Activated CD4-positive, alpha-beta T cell treated with anti-CD3 and anti-CD28 coated beads, Interleukin-2, Interleukin-6, amounts not matched to agents 100 ng/mL and 50 ng/mL, durations not matched to agents 16 hours and 8 hours (primary cell): ENCODE data around the gene RNF220.
"Not testable (repeated sequence)": the region's sequence is repeated elsewhere in the genome, so short reads cannot be mapped to it uniquely, and the experiment has no call there.

Experiments
- DNase-seq: peaks from one replicate; pipeline ENCODE4 v3.0.0-alpha.2; 2020

RNF220 gene

DNA sequence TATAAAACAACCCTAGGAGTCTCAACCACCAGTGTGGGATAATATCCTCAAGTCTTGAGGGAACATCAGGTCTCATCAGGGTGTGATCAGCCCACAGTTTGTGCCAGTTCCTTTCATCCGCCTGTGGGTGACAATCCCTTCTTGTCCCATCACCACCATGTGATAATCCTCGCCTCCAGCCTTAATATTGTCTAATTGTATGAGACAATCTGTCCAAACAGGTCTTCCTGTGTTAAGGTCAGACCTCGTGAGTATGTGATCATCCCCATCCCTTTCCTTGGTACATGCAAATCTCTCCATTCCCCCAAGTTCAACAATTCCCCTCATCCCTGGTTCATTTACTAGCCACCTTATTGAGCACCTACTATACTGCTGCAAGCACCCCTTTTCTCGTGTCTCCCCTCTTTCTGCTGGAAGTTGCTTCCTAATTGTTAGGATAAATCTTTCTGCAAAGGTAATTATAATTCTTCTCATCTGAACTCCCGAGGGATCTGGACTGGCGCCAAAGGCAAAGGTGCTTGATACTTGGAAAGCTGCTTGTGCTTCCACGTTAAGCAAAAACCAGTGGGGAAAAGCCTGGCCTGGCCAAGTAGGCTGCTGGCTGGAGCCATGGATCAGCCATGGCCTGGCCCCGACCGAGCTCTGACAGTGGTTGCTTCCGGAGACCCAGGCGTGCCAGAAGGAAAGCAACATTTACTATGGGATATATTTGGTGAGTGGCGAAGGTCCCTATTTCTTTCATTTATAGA lies 92.5 kb downstream of the RNF220 start:
- DNase-seq = no peak

DNA sequence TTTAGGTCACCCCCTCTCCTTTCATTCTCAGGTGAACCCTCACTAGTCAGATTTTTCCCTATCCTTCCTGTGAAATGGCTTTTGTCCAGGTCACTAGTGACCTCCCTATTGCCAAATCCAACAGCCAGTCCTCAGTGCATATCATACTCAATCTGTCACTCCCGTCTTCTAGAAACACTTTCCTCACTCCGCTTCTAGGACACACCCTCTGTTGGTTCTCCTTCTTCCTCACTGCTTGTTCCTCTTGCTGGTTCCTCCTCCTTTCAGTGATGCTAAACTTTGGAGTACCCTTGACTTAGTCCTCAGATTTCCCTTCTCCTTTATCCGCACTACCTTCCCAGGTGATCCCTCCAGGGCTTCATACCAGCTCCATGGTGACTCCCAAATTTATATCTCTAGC lies 94.3 kb downstream of the RNF220 start:
- no peak for DNase-seq

DNA sequence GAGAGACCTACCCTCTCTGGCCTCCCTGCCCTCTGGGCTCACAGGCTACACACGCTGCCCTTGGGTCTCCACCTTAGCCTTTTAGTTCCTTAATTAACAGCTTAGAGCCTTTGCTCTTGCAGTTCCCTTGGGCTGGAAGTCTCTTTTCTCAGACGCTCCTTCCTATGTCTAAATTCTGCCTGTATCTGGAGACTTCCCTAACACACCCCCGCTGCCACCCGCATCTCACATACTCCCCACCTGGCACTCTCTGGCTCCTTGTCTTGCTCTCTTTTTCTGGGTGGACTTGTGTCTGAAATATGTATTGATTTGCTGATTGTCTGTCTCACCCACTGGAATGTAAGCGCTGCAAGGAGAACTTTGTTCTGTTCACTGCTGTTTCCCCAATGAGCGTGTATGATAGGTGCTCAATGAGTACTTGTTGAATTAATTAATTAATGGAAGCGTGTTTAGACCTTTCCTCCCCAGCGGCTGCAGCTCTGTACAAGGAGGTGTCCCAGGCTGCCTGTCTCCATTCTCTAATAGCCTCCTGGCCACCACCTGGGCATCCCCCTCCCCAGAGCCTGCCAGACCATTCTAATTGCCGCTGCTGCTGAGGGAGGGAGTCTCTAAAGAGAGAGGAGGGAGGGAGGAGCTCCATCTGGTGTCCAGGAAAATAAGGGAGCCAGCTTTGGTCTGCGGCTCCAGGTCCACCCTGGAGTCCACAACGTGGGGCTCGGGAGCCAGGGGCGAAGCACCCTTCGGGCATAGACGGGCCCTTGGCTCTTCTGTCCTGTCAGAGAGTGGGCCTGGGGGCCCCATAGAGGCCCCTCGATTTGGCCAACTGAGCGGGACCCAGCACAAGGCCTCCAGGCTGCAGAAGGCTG lies 95.4 kb downstream of the RNF220 start:
- DNase-seq = no peak

DNA sequence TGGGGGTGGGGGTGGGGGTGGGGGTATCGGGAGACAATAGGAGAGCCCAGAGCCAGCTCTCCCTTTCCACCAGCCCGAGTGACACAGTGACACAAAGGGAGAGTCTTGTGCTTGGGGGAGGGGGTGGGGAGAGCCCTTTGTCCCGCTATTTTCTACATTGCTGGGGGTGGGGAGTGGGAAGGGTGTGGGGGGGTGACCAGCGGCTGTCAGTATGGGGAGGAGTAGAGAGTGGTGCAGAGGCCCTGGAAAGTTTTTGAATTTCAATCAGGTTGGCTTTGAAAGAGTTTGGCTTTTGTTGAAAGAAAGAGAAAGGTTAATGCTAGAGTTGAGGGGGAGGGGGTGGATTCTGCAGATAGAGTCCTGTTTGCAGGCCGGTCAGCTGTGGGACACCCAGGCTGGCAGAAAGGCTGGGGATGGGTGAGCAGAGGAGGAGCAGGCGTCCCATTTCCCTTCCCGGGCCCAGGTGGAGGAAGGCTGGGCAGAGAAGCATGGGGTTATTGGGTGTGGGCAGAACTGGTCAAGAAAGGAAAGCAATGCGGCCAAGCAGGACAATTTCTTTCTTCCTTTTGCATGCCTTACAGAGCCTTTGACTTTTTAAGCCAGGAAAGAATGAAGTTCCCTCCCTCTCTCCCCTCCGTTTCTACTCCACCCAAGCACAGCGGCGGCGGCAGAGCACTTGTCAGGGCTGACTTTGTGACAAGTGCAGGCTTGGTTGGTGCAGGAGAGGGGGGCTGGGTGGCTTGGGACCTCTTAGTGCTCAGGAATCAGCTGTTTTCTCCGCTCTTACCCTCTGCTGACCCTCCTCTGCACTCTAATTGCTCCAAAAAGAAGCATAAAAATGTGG lies 96.2 kb downstream of the RNF220 start:
- no peak for DNase-seq

DNA sequence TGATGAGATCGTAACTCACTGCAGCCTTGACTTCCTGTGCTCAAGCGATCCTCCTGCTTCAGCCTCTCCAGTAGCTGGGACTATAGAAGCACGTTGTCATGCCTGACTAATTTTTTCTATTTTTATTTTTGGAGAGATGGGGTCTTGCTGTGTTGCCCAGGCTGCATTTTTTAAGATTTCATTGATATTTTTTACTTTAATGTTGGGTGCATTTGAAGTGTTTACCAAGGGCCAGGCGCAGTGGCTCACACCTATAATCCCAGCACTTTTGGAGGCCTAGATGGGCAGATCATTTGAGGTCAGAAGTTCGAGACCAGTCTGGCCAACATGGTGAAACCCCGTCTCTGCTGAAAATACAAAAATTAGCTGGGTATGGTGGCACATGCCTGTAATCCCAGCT lies 97.8 kb downstream of the RNF220 start:
- DNase-seq = not testable (repeated sequence)

DNA sequence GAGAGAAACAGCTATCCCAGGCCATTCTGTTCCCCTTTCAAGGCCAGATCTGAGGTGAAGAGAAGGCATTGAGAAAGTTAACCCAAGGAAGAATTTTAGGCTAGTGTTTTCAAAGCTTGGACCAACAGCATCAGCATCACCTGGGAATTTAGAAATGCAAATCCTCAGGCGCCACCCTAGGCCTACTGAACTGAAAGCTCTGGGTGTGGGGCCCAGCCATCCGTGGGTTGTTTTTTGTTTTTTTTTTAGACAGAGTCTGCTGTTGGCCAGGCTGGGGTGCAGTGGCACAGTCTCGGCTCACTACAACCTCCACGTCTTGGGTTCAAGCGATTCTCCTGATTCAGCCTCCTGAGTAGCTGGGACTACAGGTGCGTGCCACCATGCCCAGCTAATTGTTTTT lies 98.6 kb downstream of the RNF220 start:
- no peak for DNase-seq

DNA sequence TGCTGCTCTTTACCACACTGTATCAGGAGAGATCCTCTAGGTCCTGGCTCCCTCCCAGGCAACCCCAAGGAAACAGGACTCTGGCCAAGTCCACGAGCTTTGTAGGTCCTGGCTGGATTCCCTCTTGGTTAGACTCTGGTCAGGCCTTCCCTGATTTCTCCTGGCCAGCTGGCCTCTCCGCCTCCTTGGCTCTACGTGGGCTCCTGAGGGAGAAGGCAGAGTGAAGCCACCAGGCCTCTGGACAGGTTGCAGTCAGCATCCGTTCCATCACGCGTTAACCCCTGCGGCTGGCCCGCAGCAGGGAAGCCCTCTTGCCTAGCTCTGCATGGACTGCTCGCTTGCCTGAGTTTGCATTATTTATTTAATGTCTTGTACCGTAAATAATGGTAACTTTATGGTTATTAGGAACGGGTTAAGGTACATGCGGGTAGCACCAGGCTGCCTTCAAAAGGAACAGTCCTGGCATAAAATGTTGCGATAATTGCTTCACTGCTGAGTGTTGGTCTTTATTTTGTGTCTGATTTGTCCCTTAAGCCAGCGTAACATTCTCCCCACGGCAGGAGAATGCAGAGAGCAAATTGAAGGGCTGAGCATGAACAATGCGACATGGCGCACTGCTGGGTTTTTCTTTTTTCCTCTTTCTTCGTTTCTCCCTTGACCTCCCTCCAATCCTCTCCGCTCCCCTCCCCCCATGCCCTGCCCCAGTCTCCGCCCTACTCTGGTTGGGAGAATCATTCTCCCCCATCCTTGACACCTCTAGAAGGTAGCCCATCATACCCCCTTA lies 100.3 kb downstream of the RNF220 start:
- no peak for DNase-seq

DNA sequence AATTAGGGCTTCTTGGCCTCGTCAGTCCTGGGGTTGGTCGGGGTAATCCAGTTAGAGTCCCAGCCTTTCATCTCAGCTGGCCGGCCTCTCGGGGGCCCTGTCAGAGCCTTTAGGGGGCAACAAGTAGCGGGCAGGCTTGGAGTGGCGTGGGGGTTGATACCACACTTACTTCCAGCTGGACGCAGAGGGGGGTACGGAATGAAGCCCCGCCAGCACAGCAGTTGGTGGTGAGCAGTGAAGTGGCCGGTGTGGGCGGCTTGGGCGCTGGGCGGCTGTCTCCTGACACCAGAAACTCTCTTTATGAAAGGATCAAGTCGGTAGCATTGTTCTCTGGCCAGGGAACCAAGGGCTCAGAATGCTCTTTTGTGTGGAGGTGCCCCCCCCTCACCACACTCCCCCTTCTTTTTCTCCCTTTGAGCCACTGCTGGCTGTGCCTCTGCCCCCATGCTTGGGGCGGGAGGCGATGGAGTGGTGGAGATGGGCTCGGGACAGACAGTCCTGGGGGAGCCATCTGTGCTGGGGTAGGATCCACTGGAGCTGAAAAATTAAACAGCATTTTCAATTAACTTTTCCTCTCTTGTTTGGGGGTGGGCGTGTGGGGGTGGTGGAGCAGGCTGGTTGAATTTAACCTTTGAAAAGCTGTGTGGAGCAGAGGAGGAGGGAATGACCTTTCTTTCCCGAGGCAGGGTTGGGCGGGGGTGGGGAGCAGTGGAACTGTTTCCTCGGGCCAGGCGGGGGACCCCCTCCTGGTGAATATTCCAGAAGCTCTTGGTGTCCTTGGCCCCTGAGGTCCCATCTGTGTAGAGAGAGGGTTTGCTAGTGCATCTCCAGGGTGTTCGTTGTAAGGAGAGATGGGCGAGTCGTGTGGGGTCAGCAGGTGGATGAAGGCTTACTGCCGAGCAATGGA lies 102.7 kb downstream of the RNF220 start:
- DNase-seq = no peak

DNA sequence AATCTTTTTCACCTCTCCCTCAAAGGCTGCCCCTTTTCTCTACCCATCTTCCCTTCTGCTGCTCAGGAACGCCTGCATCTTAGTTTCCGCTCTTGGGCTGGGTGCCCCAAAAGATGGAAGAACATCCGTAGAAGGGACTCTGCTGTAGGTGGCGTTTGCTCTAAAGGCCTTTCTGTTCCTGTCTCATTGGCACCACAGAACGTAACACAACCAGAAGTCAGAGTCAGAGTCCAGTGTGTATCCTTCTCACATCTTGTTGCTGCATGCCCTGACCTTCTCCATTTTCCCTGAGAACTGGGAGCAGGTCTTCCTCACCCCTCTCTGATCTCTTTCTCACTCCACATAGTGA lies 103.3 kb downstream of the RNF220 start:
- no peak for DNase-seq

DNA sequence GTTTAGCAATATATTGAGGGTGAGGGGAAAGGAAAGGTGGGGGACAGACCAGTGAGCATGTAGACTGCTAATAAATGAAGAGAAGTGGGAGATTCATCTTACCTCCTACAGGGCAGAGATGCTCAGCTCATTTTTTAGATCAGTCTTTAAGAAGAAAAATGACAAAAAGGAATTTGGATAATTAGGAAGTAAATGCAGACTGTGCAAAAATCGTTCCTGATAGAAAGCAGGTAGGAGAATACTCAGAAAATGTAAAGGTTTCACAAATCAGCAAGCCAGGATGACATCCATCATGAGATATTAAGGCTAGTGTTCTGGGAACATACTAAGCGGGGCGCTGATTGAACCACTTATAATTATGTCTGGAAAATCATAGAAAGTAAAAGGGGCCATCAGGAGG lies 106.3 kb downstream of the RNF220 start:
- DNase-seq = no peak

DNA sequence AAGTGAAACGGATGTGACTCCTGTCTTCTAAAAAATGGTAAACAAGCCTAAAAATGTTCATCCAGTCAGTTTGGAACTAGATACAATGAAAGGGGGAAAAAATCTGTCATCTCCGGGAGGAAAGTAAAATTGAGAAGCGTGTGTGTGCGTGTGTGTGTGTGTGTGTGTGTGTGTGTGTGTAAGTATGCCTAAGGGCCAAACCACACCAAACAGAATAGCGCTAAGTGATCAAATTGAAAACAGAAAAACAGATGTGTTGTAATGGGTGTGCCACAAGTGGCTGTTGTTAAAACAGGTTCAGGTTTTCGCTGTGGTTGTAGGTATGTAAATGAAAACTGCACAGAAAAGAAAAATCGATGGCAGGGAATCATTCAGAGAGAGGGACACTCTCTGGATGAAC lies 106.7 kb downstream of the RNF220 start:
- DNase-seq = peak; percentile 39

DNA sequence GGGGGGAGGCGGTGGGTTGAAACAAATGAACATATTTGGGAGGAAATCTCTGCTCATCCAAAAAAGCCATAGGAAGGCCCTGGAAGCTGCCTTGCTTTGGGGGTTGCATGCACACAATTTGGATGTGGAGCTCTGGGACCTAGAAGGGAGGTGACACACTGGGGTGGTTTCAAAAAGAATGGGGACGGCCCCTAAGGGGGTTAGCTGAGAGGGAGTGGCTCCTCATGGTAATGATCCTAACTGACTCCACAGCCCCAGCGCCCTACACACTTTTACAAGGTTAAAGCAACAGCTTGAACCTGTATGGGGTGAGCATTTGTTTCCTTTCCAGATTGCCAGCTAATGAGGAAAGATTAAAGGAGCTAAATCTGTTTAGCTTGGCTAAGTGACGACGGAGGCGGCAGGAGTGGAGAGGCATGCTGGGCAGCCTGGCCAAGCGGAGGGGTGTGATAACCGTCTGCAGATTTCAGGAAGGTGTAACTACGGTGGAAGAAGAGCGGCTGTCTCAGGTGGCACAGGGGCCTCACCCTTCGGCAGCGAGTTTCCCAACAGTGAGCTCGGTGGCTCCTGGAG lies 107.3 kb downstream of the RNF220 start:
- DNase-seq = no peak

DNA sequence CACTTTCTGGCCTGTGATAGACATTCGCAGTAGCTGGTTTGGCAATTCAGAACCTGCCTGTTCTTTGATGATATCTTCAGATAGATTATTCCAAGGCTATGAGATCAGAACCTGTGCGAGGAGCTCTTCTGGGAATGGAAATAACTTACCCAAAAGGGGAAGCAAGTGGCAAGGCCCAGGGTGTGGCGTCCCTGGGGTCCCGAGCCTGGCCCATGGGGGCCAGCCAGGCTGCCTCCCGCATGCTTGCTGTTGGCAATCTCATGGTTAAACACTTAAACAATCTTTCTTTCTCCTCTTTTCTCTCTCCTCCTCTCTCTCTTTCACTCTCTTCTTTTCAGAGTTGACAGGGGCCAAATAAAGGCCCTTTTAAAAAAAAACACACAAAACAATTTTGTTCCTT lies 108.1 kb downstream of the RNF220 start:
- no peak for DNase-seq

DNA sequence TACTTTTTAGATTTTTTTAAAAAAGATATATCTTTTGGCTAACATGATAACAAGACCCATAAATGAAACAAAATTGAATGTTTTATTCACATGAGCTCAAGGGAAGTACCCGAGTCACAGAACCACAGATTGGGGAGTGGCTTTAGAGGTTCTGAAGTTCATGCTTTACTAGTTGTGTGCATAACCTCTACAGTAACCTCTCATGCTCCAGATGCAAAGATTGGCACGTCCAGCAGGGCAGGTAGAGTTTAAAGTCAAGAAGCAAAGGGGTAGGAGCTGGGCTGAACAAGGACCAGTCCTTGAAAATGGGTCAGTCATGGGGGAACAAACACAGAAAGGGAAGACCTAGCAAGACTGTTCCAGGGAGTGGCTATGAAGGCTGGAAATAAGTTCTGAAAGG lies 109.6 kb downstream of the RNF220 start:
- no peak for DNase-seq

DNA sequence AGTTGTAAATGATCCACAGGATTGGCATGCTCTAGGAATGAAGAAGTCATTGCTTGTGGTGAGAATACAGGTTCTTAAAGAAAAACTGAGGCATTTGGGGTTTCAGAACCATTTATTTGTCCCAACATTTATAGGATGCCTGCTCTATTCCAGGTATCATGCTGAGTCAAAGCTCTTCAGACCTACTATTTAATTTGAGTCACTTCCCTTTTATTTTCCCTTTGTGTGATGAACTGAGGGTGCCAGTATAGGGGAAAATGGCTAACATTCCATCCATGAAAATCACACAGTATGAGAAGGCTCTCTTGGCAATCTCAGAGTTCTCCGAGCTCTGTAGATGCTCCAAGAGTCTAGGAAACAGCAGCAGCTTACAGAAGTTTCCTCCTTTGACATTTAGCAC lies 110.4 kb downstream of the RNF220 start:
- DNase-seq = no peak

DNA sequence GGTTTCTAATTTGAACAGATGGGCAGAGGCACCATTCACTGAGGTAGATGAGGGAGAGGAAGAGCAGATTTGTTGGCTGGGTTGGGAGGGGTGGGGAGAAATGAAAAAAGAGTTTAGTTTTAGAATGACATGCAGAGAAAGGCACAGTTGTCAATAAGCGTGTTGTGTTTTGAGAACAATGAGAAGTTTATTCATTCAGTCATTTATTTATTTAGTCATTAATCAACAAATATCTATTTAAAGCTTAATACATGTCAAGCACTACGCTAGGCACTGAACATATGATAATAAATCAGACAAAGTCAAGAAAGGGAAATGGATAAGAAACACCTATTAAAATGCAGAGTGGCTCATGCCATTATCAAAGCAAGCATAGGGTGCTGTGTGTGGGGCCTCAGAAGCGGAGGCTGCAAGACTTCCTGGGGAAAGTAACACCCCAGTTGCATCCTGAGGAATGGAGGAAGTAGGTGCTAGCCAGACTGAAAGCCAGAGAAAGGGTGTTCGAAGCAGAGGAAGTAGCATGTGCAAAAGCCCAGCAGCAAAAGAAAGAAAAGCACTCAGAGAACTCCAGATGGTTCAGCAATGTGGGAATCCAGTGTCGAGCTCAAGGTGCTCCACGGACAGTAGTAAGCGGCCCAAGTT lies 114.1 kb downstream of the RNF220 start:
- no peak for DNase-seq

DNA sequence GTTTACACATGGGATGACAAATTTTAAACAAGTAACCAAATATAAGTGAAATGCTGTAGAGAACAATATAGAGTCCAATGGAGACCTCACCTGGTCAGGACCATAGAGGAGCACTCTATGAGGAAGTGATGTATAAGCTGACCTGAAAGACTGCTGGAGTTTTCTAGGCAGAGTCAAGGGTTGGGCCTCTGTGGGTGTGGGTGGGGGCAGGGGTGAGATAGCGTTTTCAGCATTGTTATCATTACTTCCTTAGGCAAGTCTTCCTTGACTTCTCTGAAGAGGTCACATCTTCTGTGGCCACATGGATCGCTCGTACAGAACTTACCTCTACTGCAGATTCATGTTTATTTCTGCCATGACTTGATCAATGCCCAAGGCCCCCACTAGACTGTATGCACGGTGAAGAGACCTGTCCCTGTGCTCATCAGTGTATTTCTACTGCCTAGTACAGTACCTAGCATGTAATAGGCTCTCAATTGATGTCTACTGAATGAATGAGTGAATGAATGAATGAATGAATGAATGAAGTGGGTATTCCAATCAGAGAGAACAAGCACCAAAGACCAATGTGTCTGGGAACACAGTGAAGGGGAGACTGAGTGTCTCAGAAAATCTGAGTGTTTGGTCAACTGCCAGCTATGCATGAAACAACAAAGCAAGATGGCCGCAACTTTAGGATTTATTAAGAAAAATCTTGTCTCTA lies 116.5 kb downstream of the RNF220 start:
- DNase-seq = no peak

DNA sequence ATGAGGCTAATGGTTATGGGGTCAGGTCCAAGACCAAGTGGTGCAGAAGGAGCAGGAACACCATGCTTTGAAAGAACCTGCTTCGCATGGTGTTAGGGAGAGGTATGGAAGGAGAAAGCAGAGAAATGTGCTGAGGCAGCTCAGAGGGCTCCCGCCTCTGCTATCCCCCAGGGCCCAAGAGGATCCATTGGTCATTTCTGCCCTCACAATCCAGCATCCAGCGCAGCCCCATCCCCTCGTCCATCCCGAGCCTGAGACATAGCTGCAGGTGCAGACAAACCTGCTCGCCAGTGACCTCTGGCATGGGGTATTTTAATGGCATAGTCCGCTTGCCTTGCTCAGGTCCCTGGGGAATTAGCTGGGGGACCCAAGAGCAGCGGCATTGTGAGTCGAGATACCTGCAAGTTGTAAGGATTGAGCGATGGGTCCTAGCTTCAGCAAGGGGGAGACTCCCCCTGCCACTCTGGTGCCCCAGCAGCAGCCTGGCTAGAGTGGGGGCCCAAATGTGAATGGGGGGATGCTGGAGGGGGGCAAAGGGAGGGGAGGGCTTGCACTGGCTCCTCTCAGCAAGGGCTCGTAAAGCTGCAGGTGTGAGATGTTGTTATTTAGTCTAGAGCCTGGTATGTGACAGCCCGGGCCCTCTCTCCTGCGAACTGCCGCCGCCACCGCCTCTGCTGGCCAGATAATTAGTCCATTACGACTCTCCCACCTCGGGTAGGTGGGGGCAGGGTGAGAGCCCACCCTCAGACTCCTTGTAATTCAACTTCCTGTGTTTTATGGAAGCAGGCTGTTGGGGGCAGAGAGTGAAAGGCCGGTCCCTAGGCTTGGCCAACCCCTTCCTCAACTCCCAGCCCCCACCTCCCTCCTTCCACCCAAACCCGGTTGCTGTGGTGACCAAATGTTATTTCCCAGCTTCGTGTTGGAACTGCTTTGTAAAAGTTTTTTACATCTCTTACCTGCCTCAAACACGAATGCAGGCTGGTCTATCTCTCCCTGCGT lies 118.8 kb downstream of the RNF220 start:
- DNase-seq = no peak
